HG03097 (cell line): ENCODE data around the gene ELP4.

ENCODE experiments used
- ATAC-seq: cut with Tn5 transposase; IDR thresholded peaks from one replicate; pipeline ENCODE4 v1.9.1; 2021; ENCODE audit not compliant: unreplicated experiment, low FRiP score

ELP4 gene

GRCh38 chr11:31767685-31768084, 258.1 kb downstream of the ELP4 start:
- ATAC-seq: no peak

- no peak for ATAC-seq
Observed at GRCh38 chr11:31768749-31769640, 259.4 kb downstream of the ELP4 start.

DNA sequence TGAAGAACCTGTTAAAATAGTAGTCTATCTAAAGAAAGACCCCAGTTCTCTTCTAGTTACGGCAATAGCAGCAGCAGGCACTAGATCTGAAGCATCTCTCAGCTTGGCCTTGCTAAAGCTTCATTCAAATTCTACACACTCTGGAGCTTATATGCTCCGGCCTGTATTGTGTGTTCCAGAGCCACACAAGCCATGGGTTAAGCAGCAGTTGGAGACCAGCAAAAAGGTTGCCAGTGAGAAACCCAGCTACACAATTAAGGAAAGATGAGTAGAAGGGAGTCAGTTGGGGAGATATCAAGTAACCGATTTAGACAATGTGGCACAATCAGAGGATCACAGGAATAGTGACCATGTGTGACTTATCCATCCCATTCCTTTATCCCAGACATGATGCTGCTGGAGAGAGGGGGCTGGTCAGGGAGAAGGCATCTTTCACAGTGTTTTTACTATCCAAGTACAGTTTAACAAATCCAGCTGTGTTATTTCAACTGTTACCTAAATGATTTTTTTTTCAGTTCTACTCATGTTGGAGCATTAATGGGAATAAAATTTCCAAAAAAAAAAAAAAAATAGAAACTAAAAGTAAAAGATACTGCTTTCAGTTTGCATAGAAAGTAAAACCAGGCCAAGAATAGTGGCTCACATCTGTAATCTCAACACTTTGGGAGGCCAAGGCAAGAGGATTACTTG, 260.6 kb downstream of the ELP4 start:
- ATAC-seq: no peak

GRCh38 chr11:31772412-31772811, 262.8 kb downstream of the ELP4 start:
- ATAC-seq: no peak

DNA sequence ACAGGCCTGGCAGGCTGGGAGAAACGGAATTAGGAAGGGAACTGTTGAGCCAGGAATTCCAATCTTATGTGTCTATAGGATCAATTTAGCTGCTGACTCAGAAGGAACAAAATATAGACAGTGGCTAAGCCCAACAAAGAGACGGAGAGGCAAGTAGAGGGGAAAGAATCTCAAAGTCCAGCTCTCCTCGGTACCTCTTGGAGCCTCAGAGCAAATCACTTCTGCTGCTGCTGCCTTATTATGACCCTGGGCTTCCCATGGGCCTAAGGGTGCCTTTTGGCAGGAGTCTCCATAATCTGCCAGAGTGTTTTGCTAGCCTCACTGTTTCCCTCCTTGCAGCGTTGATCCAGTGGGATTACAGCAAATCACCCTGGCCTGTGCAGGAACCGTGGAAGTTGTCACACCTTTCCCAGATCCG, 269.8 kb downstream of the ELP4 start:
- no peak for ATAC-seq

GRCh38 chr11:31780078-31780477, 270.5 kb downstream of the ELP4 start:
- no peak for ATAC-seq

GRCh38 chr11:31780480-31780971, 271.0 kb downstream of the ELP4 start:
- ATAC-seq: no peak

DNA sequence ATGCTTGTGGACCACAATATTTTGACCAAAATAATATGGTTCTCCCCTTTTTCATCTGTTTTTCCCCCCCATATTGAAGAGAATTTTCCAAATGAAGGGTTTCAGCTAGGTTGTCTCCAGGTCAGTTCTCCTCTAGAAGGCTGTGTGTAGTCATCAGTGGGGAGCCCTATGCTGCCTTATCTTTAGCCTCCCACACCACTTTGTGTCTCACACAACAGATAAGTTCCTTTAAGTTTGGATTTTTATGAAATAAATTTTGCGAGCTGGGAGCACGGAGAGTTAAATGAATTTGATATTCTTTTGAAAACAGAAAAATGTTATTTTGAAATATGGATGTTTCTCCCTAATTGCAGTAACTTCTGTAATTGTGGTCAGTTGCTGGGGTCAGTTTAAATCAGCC, 272.7 kb downstream of the ELP4 start:
- no peak for ATAC-seq

DNA sequence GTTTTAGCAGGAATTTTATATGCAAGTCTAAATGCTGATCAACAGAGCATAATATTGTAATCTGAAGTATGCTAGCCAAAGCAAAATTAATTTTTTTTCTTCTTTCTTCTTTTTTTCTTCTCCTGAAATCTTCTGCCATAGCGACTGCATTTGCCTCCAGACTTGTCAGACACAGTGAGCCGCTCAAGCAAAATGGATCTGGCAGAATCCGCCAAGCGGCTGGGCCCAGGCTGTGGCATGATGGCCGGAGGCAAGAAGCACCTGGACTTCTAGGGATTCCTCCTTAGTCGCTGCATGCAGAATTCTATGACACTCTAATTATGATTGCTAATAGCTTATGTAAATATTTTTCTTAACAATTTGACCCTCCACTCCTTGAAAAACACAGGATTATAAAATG, 273.7 kb downstream of the ELP4 start:
- ATAC-seq: no peak

DNA sequence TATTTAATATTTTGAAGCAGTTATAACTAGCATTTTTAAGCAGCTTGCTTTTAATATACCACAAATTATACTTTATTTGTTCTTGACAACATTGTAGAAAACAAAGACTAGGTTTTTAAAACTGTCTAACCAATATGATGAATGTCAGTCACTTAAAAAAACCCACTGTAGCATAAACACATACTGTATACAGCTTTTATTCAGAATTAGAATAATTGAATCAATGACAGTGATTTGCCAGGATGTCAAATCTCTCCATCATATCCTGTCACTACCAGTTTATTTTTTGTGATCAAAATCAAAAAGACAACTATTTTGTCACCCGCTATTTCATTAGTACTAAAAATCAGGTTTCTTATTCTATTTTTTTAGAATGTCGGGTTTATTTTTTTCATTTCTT, 275.0 kb downstream of the ELP4 start:
- no peak for ATAC-seq

DNA sequence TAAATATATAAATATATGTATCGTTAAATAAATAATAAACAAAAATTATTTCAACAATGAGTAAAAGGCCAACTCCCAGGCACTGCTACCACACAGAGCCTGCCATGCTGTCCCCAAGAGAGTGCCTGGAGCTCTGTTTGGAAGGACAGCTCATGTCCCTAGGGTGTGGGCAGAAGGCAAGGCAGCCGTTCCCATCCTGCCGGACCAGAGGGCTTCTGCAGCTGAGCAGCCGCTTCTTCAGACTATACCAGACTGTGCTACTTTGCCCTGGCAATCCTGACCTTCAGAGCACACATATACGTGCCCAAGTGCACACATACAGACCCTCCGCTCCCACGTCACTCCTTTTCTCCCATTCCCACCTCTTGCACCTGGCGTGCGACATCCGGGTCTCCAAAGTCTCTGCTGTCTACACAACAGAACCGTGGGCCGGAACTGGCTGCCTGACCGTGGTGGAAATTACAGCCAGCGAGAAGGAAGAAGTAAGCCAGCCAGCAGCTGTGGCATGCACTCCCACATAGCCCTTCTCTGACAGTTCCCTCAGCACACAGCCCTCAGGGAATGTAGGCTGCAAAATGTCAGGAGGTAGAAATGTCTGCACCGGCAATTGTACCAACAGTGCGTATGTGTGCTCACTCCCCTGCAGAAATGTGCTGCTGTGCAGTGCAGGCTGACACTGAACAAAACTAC, 277.6 kb downstream of the ELP4 start:
- no peak for ATAC-seq

DNA sequence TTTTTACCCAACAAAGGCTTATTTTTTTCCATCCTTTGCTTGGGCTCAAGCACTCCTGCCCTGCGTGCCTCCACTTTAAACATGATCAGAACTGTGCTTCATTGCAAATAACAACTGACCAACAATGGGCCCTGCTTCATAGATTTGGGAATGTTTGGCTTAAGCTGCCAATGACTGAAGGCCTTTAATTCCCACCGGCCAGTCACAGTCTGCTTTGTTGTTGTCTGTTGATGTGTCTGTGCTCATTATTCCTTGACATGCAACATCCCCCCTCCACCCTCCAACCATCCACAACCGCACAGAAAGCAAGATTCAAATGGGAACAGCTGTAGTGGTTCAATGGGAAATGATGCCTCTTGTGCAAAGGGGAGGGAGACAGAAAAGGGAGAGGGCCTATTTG, 278.5 kb downstream of the ELP4 start:
- ATAC-seq: no peak

- ATAC-seq: no peak
Observed at GRCh38 chr11:31790649-31791048, 281.1 kb downstream of the ELP4 start.

- no peak for ATAC-seq
Observed at GRCh38 chr11:31792036-31792435, 282.5 kb downstream of the ELP4 start.

GRCh38 chr11:31792456-31792855, 282.9 kb downstream of the ELP4 start:
- no peak for ATAC-seq

DNA sequence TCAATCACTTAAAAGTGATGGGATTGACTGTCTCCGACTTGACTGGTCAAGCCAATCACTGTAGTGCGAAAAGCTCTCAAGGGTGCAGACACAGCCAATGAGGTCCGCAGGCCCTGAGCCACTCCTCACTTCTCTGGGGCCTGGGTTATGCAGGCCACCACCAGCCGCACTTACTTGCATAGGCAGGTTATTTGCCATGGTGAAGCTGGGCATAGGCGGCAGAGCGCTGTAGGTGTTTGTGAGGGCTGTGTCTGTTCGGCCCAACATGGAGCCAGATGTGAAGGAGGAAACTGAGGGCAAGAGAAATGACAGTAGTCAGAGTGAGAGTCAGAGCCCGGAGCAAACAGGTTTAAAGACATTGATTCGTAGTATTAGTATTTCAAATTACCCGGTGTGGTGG, 283.7 kb downstream of the ELP4 start:
- no peak for ATAC-seq

DNA sequence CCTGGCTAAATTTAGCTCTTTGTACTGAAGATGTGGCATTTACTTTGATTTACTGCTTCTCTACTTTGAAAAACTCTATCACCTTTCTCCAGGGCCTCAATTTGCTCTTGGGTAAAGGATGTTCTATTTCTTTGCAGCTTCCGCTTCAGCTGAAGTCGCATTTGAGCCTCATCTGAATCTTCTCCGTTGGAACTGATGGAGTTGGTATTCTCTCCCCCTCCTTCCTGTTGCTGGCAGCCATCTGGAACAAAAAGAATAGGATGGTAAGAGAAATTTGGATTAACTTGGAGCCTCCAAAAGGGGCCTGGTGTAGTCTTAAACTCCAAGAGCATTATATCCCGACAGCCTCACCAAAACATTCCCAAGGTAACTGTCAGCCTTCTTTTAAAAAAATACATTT, 285.0 kb downstream of the ELP4 start:
- ATAC-seq: no peak

DNA sequence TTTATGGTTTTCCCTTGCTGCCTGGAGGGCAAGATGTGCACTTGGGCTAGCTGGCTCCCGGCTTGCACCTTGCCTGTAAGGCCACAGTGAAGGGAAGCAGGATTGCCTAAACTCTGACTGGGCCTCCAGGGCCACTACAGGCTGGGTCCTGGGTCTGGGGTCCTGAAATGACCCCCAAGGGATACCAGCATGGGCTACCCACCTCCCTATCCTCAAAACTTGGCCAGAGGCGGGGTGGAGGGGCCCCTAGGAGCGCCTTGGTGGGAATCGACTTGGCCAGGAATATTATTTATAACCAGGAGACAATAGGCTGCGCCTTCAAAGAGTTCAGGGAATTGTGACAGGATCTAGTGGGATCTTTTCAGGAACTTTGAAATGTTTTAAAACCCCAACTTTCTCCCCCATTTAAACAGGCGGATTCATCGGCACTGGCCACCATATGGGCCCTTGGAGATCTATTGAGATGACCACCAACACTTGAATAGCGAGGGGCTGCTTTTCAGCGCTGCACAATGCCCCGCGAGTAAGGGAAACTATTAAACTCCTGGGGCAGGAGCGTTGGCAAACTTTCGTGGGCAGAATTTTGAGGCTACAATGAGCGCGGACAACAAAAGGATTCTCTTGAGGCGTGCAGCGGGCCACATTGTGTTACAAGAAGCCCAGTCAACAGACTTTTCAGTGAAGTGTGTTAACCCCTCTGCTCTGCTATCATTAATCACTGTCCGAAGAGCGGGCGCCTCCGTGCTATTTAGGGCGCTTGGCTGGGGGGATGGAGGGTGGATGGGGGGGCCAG, 286.3 kb downstream of the ELP4 start:
- no peak for ATAC-seq

GRCh38 chr11:31796499-31797189, 287.1 kb downstream of the ELP4 start:
- ATAC-seq: no peak
